ENCODE data around the gene SUMO2. TPM values are rescaled to one million over a fixed set of nuclear protein-coding genes. Genes with fewer than 3 reads are reported as not detected.

The SUMO2 gene
- total and polyA plus RNA-seq, 2 of the 13 experiments (the other 11 are each of a cell fraction or from before 2014, with no cell fraction given): 337 to 553 TPM

GRCh38 chr17:75152922-75153779, 29.6 kb downstream of the SUMO2 start (continued):
- TF ChIP-seq ZNF33B (CRISPR knock-in tag; IDR thresholded peaks at IDR 0.05) (no peak), JUND (CRISPR knock-in tag; IDR thresholded peaks at IDR 0.05) (no peak), JUNB (CRISPR knock-in tag; IDR thresholded peaks at IDR 0.05; ENCODE audit: borderline replicate concordance) (no peak), ZNF678 (CRISPR knock-in tag; IDR thresholded peaks at IDR 0.05) (no peak), ZNF674 (CRISPR knock-in tag; IDR thresholded peaks at IDR 0.05; ENCODE audit: low read depth) (no peak), ZNF790 (CRISPR knock-in tag; IDR thresholded peaks at IDR 0.05; ENCODE audit: borderline replicate concordance) (no peak), CREM (IDR thresholded peaks at IDR 0.05) (no peak), CREM (CRISPR knock-in tag; IDR thresholded peaks at IDR 0.05) (no peak), MXI1 (IDR thresholded peaks at IDR 0.05; ENCODE audit: borderline replicate concordance, low read depth, low read length) (0 out of 3 replicates have a peak, but pooled peaks have one; percentile 15), ZFY (CRISPR knock-in tag; IDR thresholded peaks at IDR 0.05) (no peak), PATZ1 (CRISPR knock-in tag; IDR thresholded peaks at IDR 0.05) (no peak), ZC3H13 (CRISPR knock-in tag; IDR thresholded peaks at IDR 0.05) (0 out of 2 replicates have a peak, but pooled peaks have one; percentile 35), PCBP1 (IDR thresholded peaks at IDR 0.05; ENCODE audit: borderline replicate concordance, low read depth, low read length) (no peak)
- TF ChIP-seq, protein P1, sequence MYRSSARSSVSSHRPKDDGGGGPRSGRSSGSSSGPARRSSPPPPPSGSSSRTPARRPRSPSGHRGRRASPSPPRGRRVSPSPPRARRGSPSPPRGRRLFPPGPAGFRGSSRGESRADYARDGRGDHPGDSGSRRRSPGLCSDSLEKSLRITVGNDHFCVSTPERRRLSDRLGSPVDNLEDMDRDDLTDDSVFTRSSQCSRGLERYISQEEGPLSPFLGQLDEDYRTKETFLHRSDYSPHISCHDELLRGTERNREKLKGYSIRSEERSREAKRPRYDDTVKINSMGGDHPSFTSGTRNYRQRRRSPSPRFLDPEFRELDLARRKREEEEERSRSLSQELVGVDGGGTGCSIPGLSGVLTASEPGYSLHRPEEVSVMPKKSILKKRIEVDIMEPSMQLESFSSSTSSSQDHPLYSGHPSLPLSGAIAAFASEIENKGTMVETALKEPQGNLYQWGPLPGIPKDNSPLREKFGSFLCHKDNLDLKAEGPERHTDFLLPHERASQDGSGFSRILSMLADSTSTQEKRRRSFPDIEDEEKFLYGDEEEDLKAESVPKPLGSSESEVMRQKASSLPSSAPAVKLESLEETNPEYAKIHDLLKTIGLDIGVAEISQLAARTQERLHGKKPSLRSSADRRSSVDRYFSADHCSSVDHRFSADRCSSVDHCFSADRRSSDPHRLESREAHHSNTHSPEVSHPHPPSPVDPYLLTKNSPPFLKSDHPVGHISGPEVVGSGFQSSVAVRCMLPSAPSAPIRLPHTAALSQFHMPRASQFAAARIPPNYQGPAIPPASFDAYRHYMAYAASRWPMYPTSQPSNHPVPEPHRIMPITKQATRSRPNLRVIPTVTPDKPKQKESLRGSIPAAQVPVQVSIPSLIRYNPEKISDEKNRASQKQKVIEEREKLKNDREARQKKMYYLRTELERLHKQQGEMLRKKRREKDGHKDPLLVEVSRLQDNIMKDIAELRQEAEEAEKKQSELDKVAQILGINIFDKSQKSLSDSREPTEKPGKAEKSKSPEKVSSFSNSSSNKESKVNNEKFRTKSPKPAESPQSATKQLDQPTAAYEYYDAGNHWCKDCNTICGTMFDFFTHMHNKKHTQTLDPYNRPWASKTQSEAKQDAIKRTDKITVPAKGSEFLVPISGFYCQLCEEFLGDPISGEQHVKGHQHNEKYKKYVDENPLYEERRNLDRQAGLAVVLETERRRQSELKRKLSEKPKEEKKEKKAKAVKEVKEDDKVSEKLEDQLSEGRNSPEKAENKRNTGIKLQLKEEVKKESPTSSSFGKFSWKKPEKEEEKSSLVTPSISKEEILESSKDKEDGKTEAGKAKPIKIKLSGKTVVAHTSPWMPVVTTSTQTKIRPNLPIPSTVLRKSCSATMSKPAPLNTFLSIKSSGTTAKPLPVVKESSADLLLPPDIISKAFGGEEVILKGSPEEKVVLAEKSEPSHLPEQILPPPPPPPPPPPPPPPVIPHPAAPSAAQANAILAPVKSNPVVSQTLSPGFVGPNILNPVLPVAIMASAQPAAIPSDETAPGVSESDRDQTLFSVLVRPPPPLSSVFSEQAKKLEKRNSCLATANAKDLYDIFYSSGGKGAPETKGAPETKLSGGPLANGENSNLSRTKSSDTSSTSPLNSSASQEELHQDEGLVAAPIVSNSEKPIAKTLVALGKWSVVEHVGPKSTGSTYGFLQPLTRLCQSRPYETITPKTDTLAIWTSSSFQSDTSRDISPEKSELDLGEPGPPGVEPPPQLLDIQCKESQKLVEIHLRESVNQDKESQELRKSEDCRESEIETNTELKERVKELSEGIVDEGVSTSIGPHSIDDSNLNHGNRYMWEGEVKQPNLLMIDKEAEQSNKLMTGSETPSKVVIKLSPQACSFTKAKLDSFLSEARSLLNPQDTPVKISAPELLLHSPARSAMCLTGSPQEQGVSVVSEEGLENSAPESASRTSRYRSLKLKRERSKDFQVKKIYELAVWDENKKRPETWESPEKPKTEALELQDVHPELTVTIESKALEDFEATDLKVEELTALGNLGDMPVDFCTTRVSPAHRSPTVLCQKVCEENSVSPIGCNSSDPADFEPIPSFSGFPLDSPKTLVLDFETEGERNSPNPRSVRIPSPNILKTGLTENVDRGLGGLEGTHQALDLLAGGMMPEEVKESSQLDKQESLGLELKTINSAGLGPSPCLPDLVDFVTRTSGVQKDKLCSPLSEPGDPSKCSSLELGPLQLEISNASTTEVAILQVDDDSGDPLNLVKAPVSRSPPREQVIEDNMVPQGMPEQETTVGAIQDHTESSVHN (CRISPR knock-in tag; IDR thresholded peaks at IDR 0.05): no peak
- TF ChIP-seq, protein P2, sequence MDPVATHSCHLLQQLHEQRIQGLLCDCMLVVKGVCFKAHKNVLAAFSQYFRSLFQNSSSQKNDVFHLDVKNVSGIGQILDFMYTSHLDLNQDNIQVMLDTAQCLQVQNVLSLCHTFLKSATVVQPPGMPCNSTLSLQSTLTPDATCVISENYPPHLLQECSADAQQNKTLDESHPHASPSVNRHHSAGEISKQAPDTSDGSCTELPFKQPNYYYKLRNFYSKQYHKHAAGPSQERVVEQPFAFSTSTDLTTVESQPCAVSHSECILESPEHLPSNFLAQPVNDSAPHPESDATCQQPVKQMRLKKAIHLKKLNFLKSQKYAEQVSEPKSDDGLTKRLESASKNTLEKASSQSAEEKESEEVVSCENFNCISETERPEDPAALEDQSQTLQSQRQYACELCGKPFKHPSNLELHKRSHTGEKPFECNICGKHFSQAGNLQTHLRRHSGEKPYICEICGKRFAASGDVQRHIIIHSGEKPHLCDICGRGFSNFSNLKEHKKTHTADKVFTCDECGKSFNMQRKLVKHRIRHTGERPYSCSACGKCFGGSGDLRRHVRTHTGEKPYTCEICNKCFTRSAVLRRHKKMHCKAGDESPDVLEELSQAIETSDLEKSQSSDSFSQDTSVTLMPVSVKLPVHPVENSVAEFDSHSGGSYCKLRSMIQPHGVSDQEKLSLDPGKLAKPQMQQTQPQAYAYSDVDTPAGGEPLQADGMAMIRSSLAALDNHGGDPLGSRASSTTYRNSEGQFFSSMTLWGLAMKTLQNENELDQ (CRISPR knock-in tag; IDR thresholded peaks at IDR 0.05; ENCODE audit: borderline replicate concordance): no peak

All from HepG2 (cell line).